Activated naive CD8-positive, alpha-beta T cell treated with anti-CD3 and anti-CD28 coated beads, Interleukin-2, amount 10 ng/mL, durations not matched to agents 7 days and 5 days (primary cell): Measurements from ENCODE around the gene TRPM8. TPM values are rescaled to one million over a fixed set of nuclear protein-coding genes. Genes with fewer than 3 reads are reported as not detected.
A peak's percentile ranks its signal among the peaks of the same experiment; 100 is the strongest.

Experiments used
- ATAC-seq: fragments of 150-1000 bp; cut with Tn5 transposase; one replicate; pipeline ENCODE4 v1.10.0; 2021; ENCODE audit warnings: low read depth, moderate library complexity
- POLR2A ChIA-PET: fragments of 350-600 bp; sonication (Branson Sonifier 250); formaldehyde crosslinking; loops from one replicate; lab custom pipeline; 2021; ENCODE audit warnings: antibody characterized with exemption; lab: Charles Lee
- DNase-seq: peaks from one replicate; pipeline ENCODE4 v3.0.0; 2021
- H3K27ac Mint-ChIP-seq: one replicate; pipeline ENCODE4 v1.8.0; 2022; ENCODE audit warnings: mild to moderate bottlenecking, mixed read lengths
- H3K27me3 Mint-ChIP-seq: one replicate; pipeline ENCODE4 v1.8.0; 2022; ENCODE audit warnings: mild to moderate bottlenecking, moderate library complexity, mixed read lengths
- H3K36me3 Mint-ChIP-seq: one replicate; pipeline ENCODE4 v1.8.0; 2021; ENCODE audit warnings: mild to moderate bottlenecking, mixed read lengths
- H3K4me1 Mint-ChIP-seq: one replicate; pipeline ENCODE4 v1.8.0; 2021; ENCODE audit warnings: mixed read lengths
- H3K4me3 Mint-ChIP-seq: one replicate; pipeline ENCODE4 v1.8.0; 2022; ENCODE audit warnings: mild to moderate bottlenecking, moderate library complexity, mixed read lengths
- H3K9me3 Mint-ChIP-seq: one replicate; pipeline ENCODE4 v1.8.0; 2021; ENCODE audit warnings: mixed read lengths
- total RNA-seq, 2 experiments: library from RNA; stranded (reverse); gene quantifications; one replicate each; pipeline ENCODE4 v1.2.3, GENCODE V29; 2021

TRPM8 gene
- total RNA-seq, 2 experiments from 2014 or later, result not detected

DNA sequence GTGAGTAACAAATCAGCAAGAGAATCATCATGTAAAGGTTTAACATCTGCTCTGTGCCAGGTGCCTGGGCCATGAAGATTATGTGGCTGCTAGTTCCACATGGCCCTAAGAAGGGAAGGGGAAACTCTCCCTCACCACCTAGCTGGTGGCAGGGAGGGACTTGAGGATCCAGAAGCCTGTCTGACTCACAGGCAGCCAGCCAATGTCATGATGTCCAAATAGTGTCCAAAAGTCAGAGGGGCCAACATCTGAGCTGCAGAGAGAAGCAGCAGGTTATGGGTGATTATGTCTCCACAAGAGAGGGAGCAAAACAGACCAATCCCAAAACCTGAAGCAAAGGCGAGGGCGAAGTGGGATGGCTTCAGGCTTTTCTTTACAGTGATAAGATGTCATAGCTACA is 71.4 kb downstream of the TRPM8 start:
- no peak overlapping the region for H3K27ac Mint-ChIP-seq
- H3K4me1 Mint-ChIP-seq, result peaks cover 38% of the 10 kb centered on the region
- peaks cover 6% of the 10 kb centered on the region for H3K9me3 Mint-ChIP-seq
- H3K27me3 Mint-ChIP-seq, result peaks cover 2% of the 10 kb centered on the region
- POLR2A ChIA-PET, result interaction anchor here (0.7 kb wide), 1 partner anchor 17 kb away, joined by 3 read pairs; no protein-coding TSS in a partner anchor
- peaks cover 15% of the 10 kb centered on the region for H3K36me3 Mint-ChIP-seq
- H3K4me3 Mint-ChIP-seq, result no peak overlapping the region
- DNase-seq (no peak), ATAC-seq (no peak)

GRCh38 chr2:233989221-233989858 is 72.2 kb downstream of the TRPM8 start:
- POLR2A ChIA-PET, result interaction anchor here (0.7 to 1.6 kb wide), 3 partner anchors 18 to 138 kb away, joined by 3 to 5 read pairs (median 3); no protein-coding TSS in a partner anchor
- ATAC-seq (no peak), DNase-seq (no peak)
- no peak overlapping the region for H3K27ac Mint-ChIP-seq
- H3K4me3 Mint-ChIP-seq, result peak overlapping the region; percentile 58
- peaks cover 6% of the 10 kb centered on the region for H3K9me3 Mint-ChIP-seq
- peaks cover 15% of the 10 kb centered on the region for H3K36me3 Mint-ChIP-seq
- H3K4me1 Mint-ChIP-seq, result peaks cover 38% of the 10 kb centered on the region
- H3K27me3 Mint-ChIP-seq, result peaks cover 2% of the 10 kb centered on the region

DNA sequence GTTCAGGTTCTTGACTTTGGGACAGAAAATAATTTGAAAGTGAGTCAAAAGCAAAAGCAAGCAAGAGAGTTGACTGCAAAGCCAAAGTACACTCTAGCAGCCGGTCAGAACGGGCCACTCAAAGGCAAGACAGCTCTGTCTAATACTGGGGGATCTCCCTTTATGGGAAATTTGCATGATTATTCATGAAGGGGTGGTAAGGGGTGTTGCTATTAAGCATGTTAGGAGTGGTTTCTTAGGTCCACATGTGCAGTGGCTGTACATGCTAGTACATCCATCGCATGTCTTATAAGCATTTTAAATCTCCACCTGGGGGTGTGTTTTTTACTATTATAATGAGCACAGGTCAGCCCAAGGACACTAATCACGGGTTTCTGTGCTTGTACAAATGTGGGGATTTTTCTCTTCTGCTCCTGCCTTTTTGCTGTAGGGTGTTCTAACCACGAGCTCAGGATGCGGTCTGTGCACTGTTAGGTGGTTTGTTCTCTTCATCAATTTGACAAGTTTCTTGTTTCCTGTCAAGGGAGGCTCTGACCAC is 73.2 kb downstream of the TRPM8 start:
- Mint-ChIP-seq H3K36me3 (peaks cover 15% of the 10 kb centered on the region), H3K9me3 (peaks cover 6% of the 10 kb centered on the region), H3K27ac (peak overlapping the region; percentile 62), H3K4me1 (peaks cover 41% of the 10 kb centered on the region), H3K27me3 (peaks cover 2% of the 10 kb centered on the region), H3K4me3 (peak overlapping the region; percentile 58)
- POLR2A ChIA-PET, result interaction anchor here (0.6 to 1.6 kb wide), 9 partner anchors 9 to 507 kb away, joined by 3 to 9 read pairs (median 3); partner anchors contain the start of gene ARL4C
- peak; percentile 81 for ATAC-seq
- peak; percentile 68 for DNase-seq

DNA sequence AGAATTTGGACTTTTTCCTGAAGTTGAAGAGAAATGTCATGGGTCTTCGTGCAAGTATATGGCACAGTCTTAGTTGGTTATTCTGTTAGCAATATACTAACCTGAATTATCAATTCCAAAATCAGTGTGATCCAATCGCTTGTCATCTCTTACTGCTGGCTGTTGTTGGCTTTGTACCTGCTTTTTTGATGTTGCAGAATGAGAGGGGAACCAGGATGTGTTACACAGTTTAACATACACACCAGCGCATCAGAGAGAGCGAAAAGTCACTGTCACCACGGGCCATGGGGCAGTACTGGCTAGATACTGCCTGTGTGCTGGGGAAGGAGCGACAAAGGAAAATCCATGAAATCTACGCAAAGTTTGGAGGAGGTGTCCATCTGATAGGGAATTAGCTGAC is 74.0 kb downstream of the TRPM8 start:
- peaks cover 15% of the 10 kb centered on the region for H3K36me3 Mint-ChIP-seq
- no peak for DNase-seq
- H3K27me3 Mint-ChIP-seq, result peaks cover 2% of the 10 kb centered on the region
- H3K9me3 Mint-ChIP-seq, result peaks cover 6% of the 10 kb centered on the region
- peak; percentile 27 for ATAC-seq
- POLR2A ChIA-PET, result interaction anchor here (0.6 to 1.6 kb wide), 8 partner anchors 8 to 506 kb away, joined by 3 to 9 read pairs (median 3); partner anchors contain the start of gene ARL4C
- H3K4me1 Mint-ChIP-seq, result peaks cover 47% of the 10 kb centered on the region
- H3K27ac Mint-ChIP-seq, result peak overlapping the region; percentile 86
- peak overlapping the region; percentile 72 for H3K4me3 Mint-ChIP-seq

- H3K4me3 Mint-ChIP-seq, result no peak overlapping the region
- ATAC-seq (no peak), DNase-seq (no peak)
- peak overlapping the region; percentile 19 for H3K27ac Mint-ChIP-seq
- peaks cover 6% of the 10 kb centered on the region for H3K9me3 Mint-ChIP-seq
- peaks cover 15% of the 10 kb centered on the region for H3K36me3 Mint-ChIP-seq
- peaks cover 2% of the 10 kb centered on the region for H3K27me3 Mint-ChIP-seq
- POLR2A ChIA-PET, result interaction anchor here (1.3 to 1.5 kb wide), 2 partner anchors 110 to 504 kb away, joined by 3 to 5 read pairs; partner anchors contain the start of gene ARL4C
- H3K4me1 Mint-ChIP-seq, result peaks cover 56% of the 10 kb centered on the region
Measured at GRCh38 chr2:233992513-233993217, 75.5 kb downstream of the TRPM8 start.

GRCh38 chr2:233993461-233993860 is 76.3 kb downstream of the TRPM8 start:
- DNase-seq, result no peak
- Mint-ChIP-seq H3K27ac (no peak overlapping the region), H3K9me3 (no peaks in the 10 kb centered on the region), H3K36me3 (peaks cover 9% of the 10 kb centered on the region), H3K4me1 (peaks cover 61% of the 10 kb centered on the region), H3K27me3 (peaks cover 2% of the 10 kb centered on the region), H3K4me3 (no peak overlapping the region)
- POLR2A ChIA-PET, result interaction anchor here (1.5 kb wide), 1 partner anchor 109 kb away, joined by 5 read pairs; no protein-coding TSS in a partner anchor
- ATAC-seq, result no peak

DNA sequence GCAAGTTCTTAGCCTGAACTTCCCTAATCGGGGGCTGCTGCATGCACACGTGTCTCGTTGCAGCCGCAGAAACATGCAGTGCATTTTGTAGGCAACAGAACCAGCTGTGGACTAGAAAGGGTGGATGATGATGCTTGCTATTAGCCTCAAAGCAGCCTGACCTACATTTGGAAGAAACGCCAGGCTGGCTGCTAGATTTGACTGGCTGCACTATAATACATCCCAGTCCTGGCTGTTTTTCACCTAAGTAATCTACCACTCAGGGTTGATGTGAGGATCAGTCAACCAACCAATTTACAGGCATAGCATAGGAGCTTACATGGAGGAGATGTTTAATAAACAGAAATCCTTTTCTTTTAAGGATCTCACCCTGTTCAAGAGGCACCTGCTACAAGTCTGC is 77.0 kb downstream of the TRPM8 start:
- POLR2A ChIA-PET, result interaction anchor here (1.5 kb wide), 1 partner anchor 108 kb away, joined by 5 read pairs; no protein-coding TSS in a partner anchor
- H3K36me3 Mint-ChIP-seq, result peaks cover 9% of the 10 kb centered on the region
- peaks cover 2% of the 10 kb centered on the region for H3K27me3 Mint-ChIP-seq
- no peak overlapping the region for H3K4me3 Mint-ChIP-seq
- peaks cover 59% of the 10 kb centered on the region for H3K4me1 Mint-ChIP-seq
- H3K9me3 Mint-ChIP-seq, result no peaks in the 10 kb centered on the region
- no peak for DNase-seq
- ATAC-seq, result no peak
- no peak overlapping the region for H3K27ac Mint-ChIP-seq

- no peaks in the 10 kb centered on the region for H3K9me3 Mint-ChIP-seq
- POLR2A ChIA-PET, result interaction anchor here (0.7 kb wide), 1 partner anchor 426 kb away, joined by 3 read pairs; no protein-coding TSS in a partner anchor
- ATAC-seq, result no peak
- peak overlapping the region; percentile 37 for H3K27ac Mint-ChIP-seq
- peaks cover 2% of the 10 kb centered on the region for H3K27me3 Mint-ChIP-seq
- peak overlapping the region; percentile 31 for H3K4me3 Mint-ChIP-seq
- DNase-seq, result no peak
- peaks cover 45% of the 10 kb centered on the region for H3K4me1 Mint-ChIP-seq
- peaks cover 6% of the 10 kb centered on the region for H3K36me3 Mint-ChIP-seq
Measured at GRCh38 chr2:233996000-233996399, 78.8 kb downstream of the TRPM8 start.

DNA sequence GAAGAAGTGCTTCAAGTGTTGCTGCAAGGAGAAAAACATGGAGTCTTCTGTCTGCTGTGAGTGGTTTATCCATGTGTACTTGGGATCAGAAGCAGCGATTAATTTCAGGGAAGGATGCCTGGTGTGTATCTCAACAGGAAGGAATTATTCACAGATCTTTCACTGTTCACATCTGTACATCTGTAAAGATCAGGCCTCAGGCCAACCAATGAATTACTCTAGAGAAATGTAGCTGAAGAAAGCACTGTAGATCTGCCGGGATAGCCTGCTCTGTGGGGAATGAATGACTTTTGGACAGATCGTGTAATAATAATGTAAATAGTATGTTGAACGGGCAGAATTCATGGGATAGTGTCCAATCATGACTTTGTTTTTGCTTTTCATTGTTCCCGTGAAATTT is 79.3 kb downstream of the TRPM8 start:
- POLR2A ChIA-PET, result no interaction called here
- Mint-ChIP-seq H3K9me3 (no peaks in the 10 kb centered on the region), H3K27me3 (peaks cover 2% of the 10 kb centered on the region), H3K4me3 (no peak overlapping the region), H3K36me3 (peaks cover 4% of the 10 kb centered on the region), H3K4me1 (peaks cover 45% of the 10 kb centered on the region), H3K27ac (peak overlapping the region; percentile 37)
- ATAC-seq, result no peak
- no peak for DNase-seq

DNA sequence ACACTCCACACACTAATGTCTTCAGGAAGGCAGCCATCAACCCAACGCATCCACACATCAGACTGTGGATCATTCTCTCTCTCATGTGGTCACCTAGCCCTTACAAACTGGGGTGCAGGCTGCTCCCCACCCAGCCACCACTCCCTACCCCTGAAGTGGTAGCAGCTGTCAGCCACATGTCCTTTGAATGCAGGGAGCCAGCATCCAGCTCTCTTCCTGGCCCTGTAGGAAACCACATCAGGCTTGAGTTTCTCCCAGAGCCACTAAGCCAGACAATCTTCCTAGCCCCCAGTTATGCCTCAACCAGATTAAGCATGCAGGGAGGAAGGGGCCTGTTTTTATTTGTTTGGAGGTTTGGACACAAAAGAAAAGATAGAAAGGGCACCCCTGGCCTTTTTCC is 80.5 kb downstream of the TRPM8 start:
- Mint-ChIP-seq H3K4me1 (peaks cover 40% of the 10 kb centered on the region), H3K27me3 (peaks cover 9% of the 10 kb centered on the region), H3K4me3 (no peak overlapping the region), H3K9me3 (no peaks in the 10 kb centered on the region), H3K27ac (peak overlapping the region; percentile 52), H3K36me3 (peaks cover 1% of the 10 kb centered on the region)
- DNase-seq (no peak), ATAC-seq (peak; percentile 17)
- POLR2A ChIA-PET, result no interaction called here

- H3K4me3 Mint-ChIP-seq, result no peak overlapping the region
- POLR2A ChIA-PET, result interaction anchor here (1.9 kb wide), 1 partner anchor 9 kb away, joined by 9 read pairs; no protein-coding TSS in a partner anchor
- DNase-seq (no peak), ATAC-seq (no peak)
- peaks cover 19% of the 10 kb centered on the region for H3K27me3 Mint-ChIP-seq
- H3K36me3 Mint-ChIP-seq, result peaks cover 1% of the 10 kb centered on the region
- H3K9me3 Mint-ChIP-seq, result no peaks in the 10 kb centered on the region
- H3K4me1 Mint-ChIP-seq, result peaks cover 43% of the 10 kb centered on the region
- H3K27ac Mint-ChIP-seq, result no peak overlapping the region
Measured at GRCh38 chr2:233999182-233999581, 82.0 kb downstream of the TRPM8 start.

- Mint-ChIP-seq H3K4me1 (peaks cover 30% of the 10 kb centered on the region), H3K4me3 (peak overlapping the region; percentile 69), H3K36me3 (peaks cover 1% of the 10 kb centered on the region), H3K9me3 (no peaks in the 10 kb centered on the region), H3K27ac (peak overlapping the region; percentile 75), H3K27me3 (peaks cover 23% of the 10 kb centered on the region)
- POLR2A ChIA-PET, result interaction anchor here (0.6 kb wide), 1 partner anchor 24 kb away, joined by 5 read pairs; no protein-coding TSS in a partner anchor
- no peak for DNase-seq
- ATAC-seq, result peak; percentile 61
Measured at GRCh38 chr2:234001380-234002160, 84.4 kb downstream of the TRPM8 start.
